ENCODE measurements around the gene VDAC1.
"Not testable (repeated sequence)": the region's sequence is repeated elsewhere in the genome, so short reads cannot be mapped to it uniquely, and the experiment has no call there.

The VDAC1 gene

GRCh38 chr5:133938039-133938821, 66.5 kb downstream of the VDAC1 start:
- no peak for DNase-seq

GRCh38 chr5:133937628-133938027, 67.1 kb downstream of the VDAC1 start:
- DNase-seq: not testable (repeated sequence)

- no peak for DNase-seq
These were observed 68.1 kb downstream of the VDAC1 start for GRCh38 chr5:133936651-133937015.

DNA sequence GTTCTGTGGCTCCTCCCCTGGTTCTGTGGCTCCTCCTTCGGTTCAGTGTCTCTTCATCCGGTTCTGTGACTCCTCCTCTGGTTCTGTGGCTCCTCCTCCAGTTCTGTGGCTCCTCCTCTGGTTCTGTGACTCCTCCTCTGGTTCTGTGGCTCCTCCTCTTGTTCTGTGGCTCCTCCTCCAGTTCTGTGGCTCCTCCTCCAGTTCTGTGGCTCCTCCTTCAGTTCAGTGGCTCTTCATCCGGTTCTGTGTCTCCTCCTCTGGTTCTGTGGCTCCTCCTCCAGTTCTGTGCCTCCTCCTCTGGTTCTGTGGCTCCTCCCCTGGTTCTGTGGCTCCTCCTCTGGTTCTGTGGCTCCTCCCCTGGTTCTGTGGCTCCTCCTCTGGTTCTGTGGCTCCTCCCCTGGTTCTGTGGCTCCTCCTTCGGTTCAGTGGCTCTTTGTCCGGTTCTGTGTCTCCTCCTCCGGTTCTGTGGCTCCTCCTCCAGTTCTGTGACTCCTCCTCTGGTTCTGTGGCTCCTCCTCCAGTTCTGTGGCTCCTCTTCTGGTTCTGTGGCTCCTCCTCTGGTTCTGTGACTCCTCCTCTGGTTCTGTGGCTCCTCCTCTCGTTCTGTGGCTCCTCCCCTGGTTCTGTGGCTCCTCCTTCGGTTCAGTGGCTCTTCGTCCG, 68.7 kb downstream of the VDAC1 start:
- DNase-seq: not testable (repeated sequence)

DNA sequence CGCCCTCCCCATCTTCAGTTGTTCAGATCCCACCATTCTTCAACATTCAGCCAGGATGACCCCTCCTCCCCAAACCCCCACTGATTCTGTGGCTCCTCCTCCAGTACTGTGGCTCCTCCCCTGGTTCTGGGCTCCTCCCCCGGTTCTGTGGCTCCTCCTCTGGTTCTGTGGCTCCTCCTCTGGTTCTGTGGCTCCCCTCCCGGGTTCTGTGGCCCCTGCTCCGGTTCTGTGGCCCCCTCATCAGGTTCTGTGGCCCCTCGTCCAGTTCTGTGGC, 69.2 kb downstream of the VDAC1 start:
- no peak for DNase-seq

DNA sequence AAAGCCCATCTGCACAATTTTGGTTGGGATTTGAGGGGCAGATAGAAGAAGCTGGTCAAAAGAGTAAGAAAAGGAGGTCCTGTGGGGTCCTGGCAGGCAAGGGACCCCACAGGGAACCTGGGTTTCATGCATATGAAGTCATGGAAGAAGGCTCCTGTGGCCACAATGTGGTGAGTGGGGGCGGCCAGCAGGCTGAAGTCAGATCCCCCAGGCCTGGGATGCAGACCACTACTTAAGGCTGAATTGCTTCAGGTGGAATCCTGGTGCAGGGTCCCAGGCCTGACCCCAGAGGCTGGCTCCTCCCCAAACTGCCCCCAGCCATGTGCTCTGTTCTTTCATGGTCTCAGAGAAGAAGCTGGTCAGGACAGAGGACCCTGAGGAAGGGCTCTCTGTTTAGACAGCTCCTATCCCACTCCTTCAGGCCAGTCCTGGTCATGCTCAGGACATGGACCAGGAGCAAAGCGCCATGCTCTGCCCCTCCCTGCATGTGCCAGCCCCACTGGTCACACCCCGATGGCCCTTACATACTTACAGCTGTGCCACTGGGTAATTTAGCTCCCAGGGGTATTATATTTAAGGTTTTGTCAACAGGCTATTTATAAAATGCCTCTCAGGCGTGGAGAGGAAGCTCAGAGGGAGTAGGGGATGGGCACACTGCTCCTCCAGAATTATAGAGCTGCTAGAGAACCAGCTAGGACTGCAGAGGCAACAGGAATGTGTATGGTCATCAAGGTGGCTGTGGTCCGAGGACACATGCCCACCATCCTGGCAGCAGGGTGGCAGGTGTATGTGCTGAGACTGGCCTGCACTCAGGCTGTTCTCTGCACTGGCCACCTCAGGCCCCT, 69.7 kb downstream of the VDAC1 start:
- peak in 1 of 2 donors; percentile 44 for DNase-seq

DNA sequence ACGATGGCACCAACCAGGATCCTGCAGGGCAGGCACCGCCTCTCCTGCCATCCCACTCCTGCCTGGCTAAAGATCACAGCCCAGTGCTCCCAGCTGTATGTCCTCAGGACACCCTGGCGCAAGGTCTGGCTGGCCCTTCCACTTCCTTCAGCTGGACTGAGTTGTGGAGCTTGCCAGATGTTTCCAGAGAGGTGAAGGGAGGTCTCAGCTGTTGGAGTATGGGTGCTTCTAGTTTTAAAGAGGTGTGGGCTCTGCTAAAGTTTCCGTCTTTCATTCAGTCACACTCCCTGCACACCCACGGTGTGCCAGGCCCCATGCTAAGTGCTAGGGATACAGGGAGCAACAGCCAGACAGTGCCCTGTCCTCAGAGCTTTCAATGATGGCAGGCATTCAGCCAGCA, 70.5 kb downstream of the VDAC1 start:
- no peak for DNase-seq

GRCh38 chr5:133933670-133934295, 71.0 kb downstream of the VDAC1 start:
- no peak for DNase-seq

DNA sequence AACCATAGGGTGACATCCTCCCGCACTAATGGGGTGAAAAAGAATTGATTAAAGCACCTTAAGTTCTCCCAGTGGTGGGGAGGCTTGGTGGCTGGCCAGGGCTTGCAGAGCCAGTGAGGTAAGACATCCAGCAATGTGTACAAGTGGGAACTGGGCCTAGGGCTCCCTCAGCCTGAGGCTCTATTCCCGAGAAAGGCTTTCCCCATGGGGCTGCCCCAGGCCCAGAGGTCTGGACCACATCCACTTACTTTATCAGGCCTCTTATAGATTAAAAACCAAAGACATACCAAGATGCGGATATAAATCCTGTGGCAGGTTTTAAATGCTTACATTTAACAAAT, 71.6 kb downstream of the VDAC1 start:
- DNase-seq: no peak

- DNase-seq: peak in 1 of 2 donors; percentile 60
These were observed 72.2 kb downstream of the VDAC1 start for GRCh38 chr5:133932441-133933168.

GRCh38 chr5:133931546-133931945, 73.2 kb downstream of the VDAC1 start:
- no peak for DNase-seq

DNA sequence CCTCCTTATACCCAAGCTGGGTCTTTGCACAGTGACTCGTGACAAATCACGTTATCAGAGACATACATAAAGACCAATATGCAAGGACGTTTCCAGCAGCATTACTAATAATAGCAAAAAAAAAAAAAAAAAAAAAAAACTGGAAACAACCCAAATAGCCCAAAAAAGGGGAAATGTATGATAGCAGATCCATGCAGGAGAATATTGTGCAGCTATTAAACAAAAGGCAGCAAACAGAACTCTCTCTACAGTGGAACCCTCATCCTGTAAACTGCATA, 74.0 kb downstream of the VDAC1 start:
- DNase-seq: no peak

- DNase-seq: peak; percentile 53 to 57
These were observed 74.5 kb downstream of the VDAC1 start for GRCh38 chr5:133930061-133930812.

DNA sequence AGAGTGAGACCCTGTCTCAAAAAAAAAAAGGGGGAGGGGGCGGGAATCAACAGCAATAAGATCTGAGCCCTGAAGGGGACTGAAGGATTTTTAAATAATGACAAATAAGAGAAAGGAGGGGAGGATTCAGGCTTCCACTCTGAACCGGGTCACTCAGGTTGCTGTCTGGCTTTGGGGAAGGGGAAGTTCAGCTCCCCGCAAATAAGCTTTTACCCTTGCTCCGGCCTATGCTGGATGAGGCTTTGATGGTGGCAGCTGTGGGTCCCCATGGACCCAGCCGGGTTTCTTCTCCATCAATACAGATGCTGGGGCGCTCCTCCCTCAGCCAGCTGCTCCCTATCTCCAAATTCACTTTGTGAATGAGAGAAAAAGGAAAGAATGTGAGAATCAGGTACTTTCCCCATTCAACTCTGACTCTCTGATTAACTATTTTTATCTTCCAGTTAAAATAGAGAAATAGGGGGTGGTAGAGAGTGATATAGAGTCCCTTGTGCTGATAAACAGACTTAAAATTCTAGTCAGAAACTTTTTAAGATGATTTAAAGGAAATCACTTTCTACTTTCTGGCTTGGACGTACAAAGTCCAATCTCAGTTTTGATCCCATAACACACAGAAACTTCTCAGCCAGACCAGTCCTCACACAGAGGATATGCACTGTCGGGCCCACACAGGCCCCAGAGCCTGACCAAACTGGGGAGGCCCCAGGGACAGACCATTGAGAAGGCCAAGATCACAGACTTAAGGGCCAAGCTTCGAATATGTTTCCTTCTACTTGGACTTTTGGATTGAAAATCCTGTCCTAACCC, 76.0 kb downstream of the VDAC1 start:
- DNase-seq: peak in 1 of 2 donors; percentile 23

- DNase-seq: no peak
These were observed 77.2 kb downstream of the VDAC1 start for GRCh38 chr5:133927300-133928180.

DNA sequence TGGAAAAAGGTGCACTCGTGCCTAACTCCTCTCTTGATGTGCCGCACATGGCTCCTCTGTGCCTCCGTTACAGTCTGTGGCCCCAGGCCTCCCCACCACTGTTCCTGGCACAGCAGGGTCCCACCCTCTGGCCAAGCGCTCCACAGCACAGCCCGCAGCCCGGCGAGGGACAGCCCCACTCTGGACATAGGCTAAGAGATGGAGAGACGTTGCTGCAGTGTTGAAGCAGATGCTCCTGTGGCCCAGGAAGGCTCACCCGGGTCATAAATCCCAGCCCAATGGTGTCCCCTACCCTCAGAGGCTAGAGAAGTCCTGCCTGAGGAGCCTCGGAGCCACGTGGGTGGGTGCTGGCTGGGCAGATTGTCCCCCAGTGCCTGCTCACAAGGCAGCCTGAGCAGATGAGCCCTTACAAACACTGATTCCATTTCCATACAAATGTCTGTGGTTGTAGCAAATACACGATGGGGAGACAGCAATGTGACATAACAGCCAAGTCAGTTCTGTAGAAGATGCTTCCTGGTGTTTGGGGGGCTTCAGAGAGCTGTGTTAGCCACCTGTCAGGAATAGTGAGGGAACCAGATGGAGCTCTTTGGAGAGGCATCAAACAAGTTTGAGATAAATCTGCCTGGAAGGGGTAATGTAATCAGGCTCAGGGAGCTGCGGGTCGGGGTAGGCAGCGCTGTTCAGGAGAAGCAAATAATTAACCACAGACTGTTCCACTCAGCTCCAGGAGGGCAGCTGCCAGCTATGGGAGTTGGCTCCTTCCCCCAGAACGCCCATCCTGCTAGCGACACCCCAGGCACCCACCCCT, 78.1 kb downstream of the VDAC1 start:
- DNase-seq: no peak

DNA sequence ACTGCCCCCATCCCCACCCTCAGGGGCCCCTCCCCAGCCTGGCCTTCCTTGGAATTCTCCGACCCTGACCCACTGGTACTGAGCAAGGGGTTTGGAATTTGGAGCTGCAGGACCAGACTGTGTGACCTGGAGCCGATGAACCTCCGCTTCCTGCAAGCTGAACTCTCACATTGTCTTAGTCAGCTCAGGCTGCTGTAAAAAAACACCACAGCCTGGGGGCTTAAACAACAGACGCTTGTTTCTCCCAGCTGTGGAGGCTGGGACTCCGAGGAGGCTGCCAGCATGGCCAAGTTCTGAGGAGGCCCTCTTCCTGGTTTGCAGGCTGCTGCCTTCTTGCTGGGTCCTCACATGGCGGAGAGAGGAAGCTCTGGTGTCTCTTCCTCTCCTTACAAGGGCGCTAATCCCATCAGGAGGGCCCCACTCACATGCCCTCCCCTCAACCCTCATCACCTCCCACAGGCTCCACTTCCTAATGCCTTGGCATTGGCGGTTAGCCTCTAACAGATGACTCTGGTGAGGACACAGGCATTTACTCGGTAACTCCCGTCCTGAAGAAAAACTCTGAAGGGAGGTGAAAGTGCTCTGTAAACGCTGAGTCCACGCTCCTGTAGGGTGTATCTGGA, 78.8 kb downstream of the VDAC1 start:
- no peak for DNase-seq

- DNase-seq: no peak
These were observed 79.5 kb downstream of the VDAC1 start for GRCh38 chr5:133925269-133925668.
